ENCODE measurements around the gene ACTRT3.
"Not testable (repeated sequence)": the region's sequence is repeated elsewhere in the genome, so short reads cannot be mapped to it uniquely, and the experiment has no call there.

Gene ACTRT3

GRCh38 chr3:169748670-169749069 lies 20.7 kb downstream of the ACTRT3 start:
- H3K4me3 ChIP-seq (replicated peaks; ENCODE audit: low read depth, low read length), result no peak overlapping the region
- DNase-seq (ENCODE audit: extremely low read depth, low read depth), result no peak
- TF ChIP-seq CTCF (IDR thresholded peaks at IDR 0.05; ENCODE audit: low read depth, low read length, missing control alignments), result no peak

GRCh38 chr3:169746924-169747323 lies 22.4 kb downstream of the ACTRT3 start:
- no peak for TF ChIP-seq CTCF (IDR thresholded peaks at IDR 0.05; ENCODE audit: low read depth, low read length, missing control alignments)
- no peak overlapping the region for H3K4me3 ChIP-seq (replicated peaks; ENCODE audit: low read depth, low read length)
- DNase-seq (ENCODE audit: extremely low read depth, low read depth), result no peak

- no peak for TF ChIP-seq CTCF (IDR thresholded peaks at IDR 0.05; ENCODE audit: low read depth, low read length, missing control alignments)
- no peak for DNase-seq (ENCODE audit: extremely low read depth, low read depth)
- H3K4me3 ChIP-seq (replicated peaks; ENCODE audit: low read depth, low read length), result no peak overlapping the region
These were observed 24.9 kb downstream of the ACTRT3 start for GRCh38 chr3:169744366-169745054.

GRCh38 chr3:169739067-169739466 lies 30.3 kb downstream of the ACTRT3 start:
- DNase-seq (ENCODE audit: extremely low read depth, low read depth), result no peak
- H3K4me3 ChIP-seq (replicated peaks; ENCODE audit: low read depth, low read length), result no peak overlapping the region

GRCh38 chr3:169731857-169732256 lies 37.5 kb downstream of the ACTRT3 start:
- not testable (repeated sequence) for H3K4me3 ChIP-seq (replicated peaks; ENCODE audit: low read depth, low read length); DNase-seq (ENCODE audit: extremely low read depth, low read depth)

More at GRCh38 chr3:169739067-169739466, 30.3 kb downstream of the ACTRT3 start:
- TF ChIP-seq CTCF (IDR thresholded peaks at IDR 0.05; ENCODE audit: low read depth, low read length, missing control alignments), result no peak

GRCh38 chr3:169722724-169723123 lies 46.6 kb downstream of the ACTRT3 start:
- no peak overlapping the region for H3K4me3 ChIP-seq (replicated peaks; ENCODE audit: low read depth, low read length)
- no peak for TF ChIP-seq CTCF (IDR thresholded peaks at IDR 0.05; ENCODE audit: low read depth, low read length, missing control alignments)
- no peak for DNase-seq (ENCODE audit: extremely low read depth, low read depth)

- H3K4me3 ChIP-seq (replicated peaks; ENCODE audit: low read depth, low read length); DNase-seq (ENCODE audit: extremely low read depth, low read depth): not testable (repeated sequence)
These were observed 50.9 kb downstream of the ACTRT3 start for GRCh38 chr3:169718415-169718814.
